GM12801 (cell line): ENCODE data around the gene ADAM12.

Source experiments
- TF ChIP-seq, protein P1 (sequence below): IDR thresholded peaks from one replicate; pipeline ENCODE4 v1.5.1; 2011; ENCODE audit warnings: control low read depth; ENCODE audit not compliant: insufficient read length; ENCODE audit errors: extremely low read depth

Gene ADAM12

DNA sequence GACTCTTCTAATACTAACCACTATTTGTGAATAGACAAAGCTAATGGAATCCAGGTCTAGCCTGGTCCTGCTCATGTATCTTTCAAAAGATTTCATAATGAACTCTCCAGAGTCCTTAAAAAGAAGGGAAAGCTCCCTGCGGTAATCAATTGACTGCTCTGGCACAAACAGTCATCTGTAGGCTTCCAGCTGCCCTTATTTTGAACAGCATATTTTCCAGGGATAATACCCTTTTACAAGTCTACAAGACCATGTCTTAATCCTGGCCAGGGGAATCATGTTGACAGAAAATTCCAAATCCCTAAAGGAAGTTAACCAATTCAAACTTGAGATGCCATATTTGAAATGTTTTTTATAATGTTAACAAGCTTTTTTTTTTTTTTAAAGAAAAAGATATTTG lies 34.6 kb downstream of the ADAM12 start:
- TF ChIP-seq, protein P1, sequence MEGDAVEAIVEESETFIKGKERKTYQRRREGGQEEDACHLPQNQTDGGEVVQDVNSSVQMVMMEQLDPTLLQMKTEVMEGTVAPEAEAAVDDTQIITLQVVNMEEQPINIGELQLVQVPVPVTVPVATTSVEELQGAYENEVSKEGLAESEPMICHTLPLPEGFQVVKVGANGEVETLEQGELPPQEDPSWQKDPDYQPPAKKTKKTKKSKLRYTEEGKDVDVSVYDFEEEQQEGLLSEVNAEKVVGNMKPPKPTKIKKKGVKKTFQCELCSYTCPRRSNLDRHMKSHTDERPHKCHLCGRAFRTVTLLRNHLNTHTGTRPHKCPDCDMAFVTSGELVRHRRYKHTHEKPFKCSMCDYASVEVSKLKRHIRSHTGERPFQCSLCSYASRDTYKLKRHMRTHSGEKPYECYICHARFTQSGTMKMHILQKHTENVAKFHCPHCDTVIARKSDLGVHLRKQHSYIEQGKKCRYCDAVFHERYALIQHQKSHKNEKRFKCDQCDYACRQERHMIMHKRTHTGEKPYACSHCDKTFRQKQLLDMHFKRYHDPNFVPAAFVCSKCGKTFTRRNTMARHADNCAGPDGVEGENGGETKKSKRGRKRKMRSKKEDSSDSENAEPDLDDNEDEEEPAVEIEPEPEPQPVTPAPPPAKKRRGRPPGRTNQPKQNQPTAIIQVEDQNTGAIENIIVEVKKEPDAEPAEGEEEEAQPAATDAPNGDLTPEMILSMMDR: no peak

DNA sequence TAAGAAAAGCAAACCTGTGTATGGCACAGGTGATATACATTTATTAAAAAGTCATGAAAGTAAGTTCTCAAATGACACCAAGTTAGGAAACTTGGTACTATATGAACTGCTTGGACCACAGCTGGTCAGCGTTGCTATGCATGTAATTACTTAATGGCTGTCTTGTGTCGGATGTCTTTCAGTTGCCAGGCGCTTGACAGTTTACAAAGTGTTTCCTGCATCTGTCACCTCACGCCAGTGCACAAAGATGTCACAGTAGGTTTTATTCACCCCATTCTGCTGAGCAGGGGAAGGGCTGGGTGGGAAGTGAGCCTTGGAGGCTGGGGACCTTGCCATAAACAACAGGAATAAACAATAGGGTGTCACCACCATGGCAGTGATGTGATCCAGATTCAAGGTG lies 35.8 kb downstream of the ADAM12 start:
- TF ChIP-seq, protein P1: no peak

DNA sequence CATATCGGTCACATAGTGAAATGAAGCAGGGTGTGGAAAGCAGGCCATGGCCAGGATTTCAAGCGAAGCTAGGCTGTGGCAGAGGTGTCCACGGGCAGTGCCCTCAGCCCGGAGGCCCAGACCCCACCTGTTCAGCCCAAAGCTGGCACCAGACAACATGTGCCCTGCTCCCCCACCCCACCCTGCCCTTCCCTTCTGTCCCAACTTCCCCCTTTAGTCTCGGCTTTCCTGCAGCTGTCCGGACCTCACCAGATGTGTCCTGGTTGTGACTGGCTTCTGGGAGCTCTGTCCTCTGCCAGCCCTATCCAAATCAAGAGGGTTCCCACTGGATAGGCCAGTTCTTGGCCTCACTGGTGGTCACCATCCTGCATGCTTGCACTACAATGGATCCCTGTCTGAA lies 37.3 kb downstream of the ADAM12 start:
- TF ChIP-seq, protein P1: no peak

DNA sequence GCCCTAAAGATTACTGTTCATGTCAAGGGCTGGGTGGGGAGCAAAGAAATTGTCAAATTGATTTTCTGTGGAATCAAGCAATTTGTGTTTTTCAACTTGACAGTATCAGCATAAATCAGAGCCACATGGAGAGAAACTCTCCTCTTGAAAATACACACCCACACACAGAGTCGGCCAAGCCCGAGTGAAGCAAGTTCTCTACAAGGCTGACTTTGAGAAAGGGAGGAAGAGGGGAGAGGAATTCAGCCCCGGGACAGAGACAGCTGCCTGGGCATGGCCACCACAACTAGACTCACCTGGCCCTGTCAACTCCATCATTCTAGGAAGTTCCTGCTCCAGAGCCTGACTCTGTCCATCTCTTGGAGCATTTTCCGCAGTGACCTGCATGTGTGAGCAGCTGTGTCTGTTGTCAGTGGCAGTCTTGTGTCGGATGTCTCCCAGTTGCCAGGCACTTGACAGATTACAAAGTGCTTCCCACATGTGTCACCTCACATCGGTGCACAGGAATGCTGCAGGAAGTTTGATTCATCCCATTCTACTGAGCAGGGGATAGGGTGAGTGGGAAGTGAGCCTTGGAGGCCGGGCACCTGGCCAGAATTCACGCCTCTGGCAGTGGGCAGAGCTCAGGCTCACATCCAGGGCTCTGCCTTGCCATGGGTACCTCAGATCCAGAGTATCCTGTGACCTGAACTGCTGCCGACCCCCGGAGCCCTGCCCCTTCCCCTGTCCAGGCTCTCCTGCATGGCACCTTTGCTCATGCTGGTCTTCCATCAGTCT lies 37.9 kb downstream of the ADAM12 start:
- TF ChIP-seq, protein P1: no peak

DNA sequence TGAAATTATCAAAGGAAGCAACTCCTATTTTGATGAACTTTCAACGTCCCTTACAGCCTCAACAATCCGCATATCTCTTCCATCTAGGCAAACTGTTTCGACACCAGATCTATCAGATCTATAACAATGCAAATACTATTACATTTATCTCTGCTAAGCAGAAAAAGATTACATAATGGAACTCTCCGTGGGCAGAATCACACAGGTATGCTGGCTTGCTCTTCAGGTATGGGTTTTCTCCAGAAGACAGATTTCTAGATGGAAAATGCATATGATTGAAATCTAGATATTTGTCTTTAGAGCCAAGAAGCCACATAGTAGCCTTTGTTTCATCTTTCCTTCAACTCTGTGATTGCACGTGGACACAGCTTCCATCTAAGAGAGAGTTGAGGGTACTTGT lies 38.6 kb downstream of the ADAM12 start:
- TF ChIP-seq, protein P1: no peak

DNA sequence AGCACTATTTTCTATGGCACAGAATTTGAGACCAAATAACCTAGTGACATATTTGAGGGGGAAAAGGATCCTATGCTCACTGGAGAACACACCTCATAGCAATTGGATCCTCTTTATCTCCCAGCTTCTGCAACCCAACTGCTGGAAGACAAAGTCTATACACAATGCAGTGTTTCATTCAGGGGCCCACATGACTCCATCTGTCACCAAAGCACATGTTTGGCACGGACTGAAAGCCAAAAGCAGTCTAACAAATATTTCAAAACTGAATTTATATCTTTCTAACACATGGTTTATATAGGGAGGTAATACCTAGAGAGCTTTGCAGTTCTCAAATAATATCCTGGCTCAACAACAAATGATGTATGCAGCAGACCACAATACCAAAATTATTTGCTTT lies 39.2 kb downstream of the ADAM12 start:
- TF ChIP-seq, protein P1: no peak

DNA sequence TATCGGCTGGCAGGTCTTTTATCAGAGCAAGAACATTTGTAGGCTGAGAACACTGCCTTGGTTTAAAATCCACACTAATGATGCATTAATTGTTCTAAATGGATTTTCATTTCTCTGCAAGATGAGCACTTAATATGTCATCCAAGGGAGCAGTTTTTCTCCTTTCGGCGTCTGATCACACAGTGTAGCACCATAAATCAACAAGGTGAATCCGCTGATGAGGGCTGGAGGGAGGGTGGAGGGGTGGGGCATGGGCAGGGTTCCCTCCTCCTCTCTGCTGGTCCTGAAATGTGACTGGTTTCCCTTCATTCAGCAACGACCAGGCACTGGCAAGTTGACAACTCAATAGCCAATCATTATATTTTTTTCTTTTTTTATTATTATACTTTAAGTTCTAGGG lies 45.6 kb downstream of the ADAM12 start:
- TF ChIP-seq, protein P1: no peak
